Fibroblast of mammary gland (primary cell): Measurements from ENCODE around the gene ZNF548.

ENCODE experiments used
- DNase-seq: peaks from one replicate; pipeline ENCODE4 v3.0.0-alpha.2; 2010; ENCODE audit warnings: low read depth
- H3K4me3 ChIP-seq: 2 replicates; pipeline ENCODE4 v1.5.1; 2011; ENCODE audit warnings: low read depth, mild to moderate bottlenecking, low read length, moderate library complexity; ENCODE audit not compliant: control insufficient read depth
- CTCF ChIP-seq: conservative IDR thresholded peaks from 2 replicates; pipeline ENCODE4 v1.5.1; 2011; ENCODE audit warnings: low read depth, low read length, inconsistent platforms; ENCODE audit not compliant: control insufficient read depth, insufficient read depth

Gene ZNF548

GRCh38 chr19:57395710-57396109 lies 6.1 kb downstream of the ZNF548 start:
- H3K4me3 ChIP-seq: no peak overlapping the region
- DNase-seq: no peak
- no peak for TF ChIP-seq CTCF

GRCh38 chr19:57398868-57399267 lies 9.2 kb downstream of the ZNF548 start:
- DNase-seq: no peak
- TF ChIP-seq CTCF: no peak
- no peak overlapping the region for H3K4me3 ChIP-seq

GRCh38 chr19:57403737-57404563 lies 14.3 kb downstream of the ZNF548 start:
- no peak for TF ChIP-seq CTCF
- no peak for DNase-seq
- no peak overlapping the region for H3K4me3 ChIP-seq

GRCh38 chr19:57406516-57407123 lies 17.0 kb downstream of the ZNF548 start:
- peak; percentile 45 for DNase-seq
- no peak overlapping the region for H3K4me3 ChIP-seq
- peak; percentile 76 for TF ChIP-seq CTCF

GRCh38 chr19:57410877-57411671 lies 21.4 kb downstream of the ZNF548 start, which contains the start of gene ZNF17:
Gene ZNF17 (plus strand): TSS chr19:57411161. CDS start chr19:57413616, 2,455 bp downstream.
- DNase-seq: peak; percentile 94
- TF ChIP-seq CTCF: no peak
- H3K4me3 ChIP-seq: peak within 1 kb of the TSS; percentile 92

GRCh38 chr19:57419439-57419838 lies 29.8 kb downstream of the ZNF548 start:
- no peak for DNase-seq
- TF ChIP-seq CTCF: no peak
- H3K4me3 ChIP-seq: no peak overlapping the region
